H1 (cell line): ENCODE results near the gene DISP1. TPM values are rescaled to one million over a fixed set of nuclear protein-coding genes. Genes with fewer than 3 reads are reported as not detected.

ENCODE experiments used
- CTCF ChIA-PET: fragments of 300-600 bp; sonication (Branson Sonifier 250); formaldehyde crosslinking; loops from one replicate; lab custom pipeline; 2021; ENCODE audit not compliant: partially characterized antibody; lab: Charles Lee
- POLR2A ChIA-PET: fragments of 300-600 bp; sonication (Branson Sonifier 250); formaldehyde crosslinking; loops from one replicate; lab custom pipeline; 2021; ENCODE audit warnings: inconsistent platforms; ENCODE audit not compliant: partially characterized antibody; lab: Charles Lee
- DNase-seq, 2 experiments: peaks; one replicate each; pipeline versions ENCODE4 v3.0.0 to v3.0.0-alpha.2; 2010 to 2022; ENCODE audit warnings: low spot score in 2 of 2, low read depth in 1 of 2, mixed read lengths in 1 of 2
- FAIRE-seq: peaks from 2 replicates; lab custom pipeline; 2011; peaks lifted over from hg19 to GRCh38; lab: Jason Lieb, UNC
- H2AFZ ChIP-seq: 2 replicates; pipeline ENCODE4 v1.8.1; 2012; ENCODE audit warnings: low read length, inconsistent platforms
- H2AK5ac ChIP-seq: 2 replicates; pipeline ENCODE4 v1.6.1; 2013; ENCODE audit warnings: low read depth, low read length
- H2BK120ac ChIP-seq: replicated peaks from 2 replicates; pipeline ENCODE3; 2013; ENCODE audit warnings: low read depth, low read length, inconsistent platforms
- H2BK12ac ChIP-seq: 2 replicates; pipeline ENCODE4 v1.6.1; 2013; ENCODE audit warnings: low read depth, low read length
- H2BK15ac ChIP-seq: 2 replicates; pipeline ENCODE4 v1.6.1; 2013; ENCODE audit warnings: low read length
- H2BK20ac ChIP-seq: 2 replicates; pipeline ENCODE4 v1.6.1; 2013; ENCODE audit warnings: low read length
- H2BK5ac ChIP-seq: 2 replicates; pipeline ENCODE4 v1.6.1; 2013; ENCODE audit warnings: low read depth, low read length
- H3K14ac ChIP-seq: 2 replicates; pipeline ENCODE4 v1.6.1; 2013; ENCODE audit warnings: inconsistent platforms; ENCODE audit not compliant: insufficient read length
- H3K18ac ChIP-seq: 2 replicates; pipeline ENCODE4 v1.6.1; 2013; ENCODE audit warnings: low read length; ENCODE audit errors: extremely low read depth
- H3K23ac ChIP-seq: 2 replicates; pipeline ENCODE4 v1.6.1; 2013; ENCODE audit warnings: inconsistent platforms; ENCODE audit not compliant: insufficient read length
- H3K23me2 ChIP-seq: 2 replicates; pipeline ENCODE4 v1.6.1; 2013; ENCODE audit warnings: low read depth, low read length
- H3K27ac ChIP-seq: 2 replicates; pipeline ENCODE4 v1.6.1; 2011; ENCODE audit warnings: low read depth, low read length, inconsistent platforms
- H3K27me3 ChIP-seq, 4 experiments: replicated peaks in 1 of 4; 1 replicate in 1 of 4; 2 replicates in 3 of 4; pipeline versions ENCODE4 v1.6.1 to v1.8.1; 2011 to 2013; ENCODE audit warnings: low read length in 3 of 4, mild to moderate bottlenecking in 3 of 4, inconsistent platforms in 2 of 4, mixed read lengths in 2 of 4, moderate library complexity in 1 of 4; ENCODE audit not compliant: control insufficient read depth in 3 of 4, insufficient read depth in 3 of 4; ENCODE audit errors: extremely low read depth in 1 of 4
- H3K36me3 ChIP-seq, 4 experiments: 2 replicates each; pipeline versions ENCODE4 v1.6.1 to v1.8.1; 2011 to 2013; ENCODE audit warnings: mild to moderate bottlenecking in 4 of 4, low read length in 3 of 4, moderate library complexity in 2 of 4, control low read depth in 1 of 4, inconsistent platforms in 1 of 4; ENCODE audit not compliant: insufficient read depth in 4 of 4, control insufficient read depth in 2 of 4
- H3K4ac ChIP-seq: replicated peaks from 2 replicates; pipeline ENCODE3; 2013; ENCODE audit warnings: low read length, low read depth, mixed read lengths, inconsistent platforms; ENCODE audit not compliant: insufficient read length
- H3K4me1 ChIP-seq, 4 experiments: replicated peaks in 1 of 4; 1 replicate in 1 of 4; 2 replicates in 3 of 4; pipeline versions ENCODE4 v1.6.1 to v1.8.1; 2011 to 2013; ENCODE audit warnings: low read length in 3 of 4, inconsistent platforms in 2 of 4, mixed read lengths in 1 of 4; ENCODE audit not compliant: insufficient read depth in 4 of 4, control insufficient read depth in 3 of 4
- H3K4me2 ChIP-seq, 2 experiments: 2 replicates each; pipeline versions ENCODE4 v1.6.1 to v1.8.1; 2011 to 2013; ENCODE audit warnings: low read depth in 2 of 2, low read length in 2 of 2, control low read depth in 1 of 2, inconsistent platforms in 1 of 2, mild to moderate bottlenecking in 1 of 2; ENCODE audit not compliant: insufficient read depth in 1 of 2
- H3K4me3 ChIP-seq, 4 experiments: fragments of 200-600, 300-600 bp in 1 of 4; sonication (generic), shearing (Covaris generic), sonication (Bioruptor Twin) in 1 of 4; 2 replicates each; pipeline versions ENCODE4 v1.5.1 to v1.8.1; 2011 to 2016; ENCODE audit warnings: low read length in 4 of 4, low read depth in 3 of 4, control low read depth in 2 of 4, inconsistent platforms in 2 of 4, mild to moderate bottlenecking in 2 of 4, mixed read lengths in 1 of 4, moderate library complexity in 1 of 4; ENCODE audit not compliant: insufficient read depth in 2 of 4; ENCODE audit errors: extremely low read depth in 1 of 4
- H3K56ac ChIP-seq: replicated peaks from 2 replicates; pipeline ENCODE3; 2013; ENCODE audit warnings: low read depth, mild to moderate bottlenecking, mixed read lengths, low read length, inconsistent platforms; ENCODE audit not compliant: insufficient read length
- H3K79me1 ChIP-seq: 2 replicates; pipeline ENCODE4 v1.6.1; 2013; ENCODE audit warnings: low read depth, low read length, control low read depth
- H3K79me2 ChIP-seq, 2 experiments: 2 replicates each; pipeline versions ENCODE4 v1.6.1 to v1.8.1; 2012 to 2013; ENCODE audit warnings: low read length in 2 of 2, mild to moderate bottlenecking in 2 of 2, inconsistent platforms in 1 of 2; ENCODE audit not compliant: insufficient read depth in 2 of 2, control insufficient read depth in 1 of 2
- H3K9ac ChIP-seq, 4 experiments: replicated peaks in 1 of 4; 1 replicate in 1 of 4; 2 replicates in 3 of 4; pipeline versions ENCODE4 v1.6.1 to v1.8.1; 2011 to 2013; ENCODE audit warnings: low read depth in 3 of 4, low read length in 3 of 4, control low read depth in 2 of 4, mild to moderate bottlenecking in 2 of 4, moderate library complexity in 2 of 4, inconsistent platforms in 1 of 4; ENCODE audit errors: extremely low read depth in 1 of 4
- H3K9me3 ChIP-seq, 2 experiments: 2 replicates each; pipeline versions ENCODE4 v1.6.1 to v1.8.1; 2012 to 2013; ENCODE audit warnings: mild to moderate bottlenecking in 2 of 2, moderate library complexity in 2 of 2, control low read depth in 1 of 2, inconsistent platforms in 1 of 2, low read depth in 1 of 2, low read length in 1 of 2, mixed read lengths in 1 of 2; ENCODE audit not compliant: insufficient read depth in 2 of 2
- H4K20me1 ChIP-seq, 2 experiments: replicated peaks in 1 of 2; 2 replicates each; pipeline versions ENCODE3 to v1.8.1; 2011 to 2013; ENCODE audit warnings: inconsistent platforms in 2 of 2, low read length in 2 of 2, mild to moderate bottlenecking in 1 of 2; ENCODE audit not compliant: insufficient read depth in 2 of 2, control insufficient read depth in 1 of 2
- H4K5ac ChIP-seq: 2 replicates; pipeline ENCODE4 v1.6.1; 2013; ENCODE audit warnings: low read length, low read depth, mixed read lengths, inconsistent platforms; ENCODE audit not compliant: insufficient read length
- H4K8ac ChIP-seq: 2 replicates; pipeline ENCODE4 v1.8.0; 2013; ENCODE audit warnings: mild to moderate bottlenecking, moderate library complexity, low read length, inconsistent platforms; ENCODE audit not compliant: insufficient read depth; ENCODE audit errors: extremely low read depth
- H4K91ac ChIP-seq: replicated peaks from 2 replicates; pipeline ENCODE3; 2013; ENCODE audit warnings: low read length, mixed read lengths, inconsistent platforms; ENCODE audit not compliant: insufficient read length
- ASH2L ChIP-seq: fragments of 200-600, 300-600 bp; sonication (generic); IDR thresholded peaks from one replicate; pipeline ENCODE4 v1.7.1; 2017; ENCODE audit warnings: low read length
- FOSL1 ChIP-seq: IDR thresholded peaks from 2 replicates; pipeline ENCODE4 v1.6.1; 2011; ENCODE audit warnings: mild to moderate bottlenecking, low read depth, low read length, moderate library complexity; ENCODE audit not compliant: insufficient read depth
- HDAC2 ChIP-seq, 2 experiments: fragments of 300-600 bp in 1 of 2; sonication (generic) in 1 of 2; IDR thresholded peaks; 2 replicates each; pipeline ENCODE4 v1.6.1; 2011 to 2012; ENCODE audit warnings: low read depth in 2 of 2, low read length in 2 of 2, mild to moderate bottlenecking in 2 of 2, moderate library complexity in 2 of 2, borderline replicate concordance in 1 of 2, inconsistent platforms in 1 of 2
- KDM1A ChIP-seq: fragments of 200-600, 300-600 bp; sonication (generic); IDR thresholded peaks from 2 replicates; pipeline ENCODE4 v1.7.1; 2016; ENCODE audit warnings: mild to moderate bottlenecking, low read length, borderline replicate concordance
- KDM4A ChIP-seq: IDR thresholded peaks from one replicate; pipeline ENCODE4 v1.7.1; 2012; ENCODE audit warnings: low read depth, mild to moderate bottlenecking, moderate library complexity, low read length, inconsistent platforms; ENCODE audit not compliant: severe bottlenecking
- KDM5A ChIP-seq: fragments of 200-600 bp; IDR thresholded peaks from 2 replicates; pipeline ENCODE4 v1.7.1; 2012; ENCODE audit warnings: mild to moderate bottlenecking, low read length, inconsistent platforms, mixed read lengths
- MAX ChIP-seq: IDR thresholded peaks from 2 replicates; pipeline ENCODE4 v1.6.1; 2012; ENCODE audit warnings: inconsistent platforms
- POLR2A ChIP-seq, 2 experiments: IDR thresholded peaks; 1 replicate in 1 of 2; 2 replicates in 1 of 2; pipeline ENCODE4 v1.6.1; 2011; ENCODE audit warnings: low read depth in 2 of 2, low read length in 2 of 2, mild to moderate bottlenecking in 2 of 2; ENCODE audit errors: control extremely low read depth in 1 of 2
- RAD21 ChIP-seq, 2 experiments: IDR thresholded peaks in 1 of 2; conservative IDR thresholded peaks in 1 of 2; 2 replicates each; pipeline ENCODE4 v1.6.1; 2011; ENCODE audit warnings: low read depth in 2 of 2, low read length in 2 of 2, improper control_type of control experiment in 1 of 2, inconsistent platforms in 1 of 2, mild to moderate bottlenecking in 1 of 2, moderate library complexity in 1 of 2
- RBBP5 ChIP-seq: IDR thresholded peaks from 2 replicates; pipeline ENCODE4 v1.7.1; 2012; ENCODE audit warnings: low read depth, mild to moderate bottlenecking, inconsistent platforms, low read length, moderate library complexity, borderline replicate concordance
- SP1 ChIP-seq: IDR thresholded peaks from 2 replicates; pipeline ENCODE4 v1.6.1; 2011; ENCODE audit warnings: low read depth, low read length
- TAF7 ChIP-seq: optimal IDR thresholded peaks from 2 replicates; pipeline ENCODE3; 2011; ENCODE audit warnings: low read depth, mild to moderate bottlenecking, inconsistent platforms, low read length, moderate library complexity, borderline replicate concordance
- TBP ChIP-seq: IDR thresholded peaks from 2 replicates; pipeline ENCODE4 v1.6.1; 2011; ENCODE audit warnings: low read depth, low read length, improper control_type of control experiment
- TEAD4 ChIP-seq: IDR thresholded peaks from 2 replicates; pipeline ENCODE4 v1.6.1; 2012; ENCODE audit warnings: low read depth, low read length, inconsistent platforms, mixed read lengths
- WGBS, 2 experiments: shearing (Covaris generic) in 1 of 2; methylation state at CpG; one replicate each; pipeline versions ENCODE4 v1.1.6 to v1.1.7; 2013 to 2015; ENCODE audit warnings: low lambda C conversion rate in 2 of 2, mixed read lengths in 2 of 2, inconsistent platforms in 1 of 2, low coverage in 1 of 2, missing lambda C conversion rate in 1 of 2; ENCODE audit not compliant: insufficient replicate concordance in 2 of 2, insufficient coverage in 1 of 2, insufficient read length in 1 of 2; ENCODE audit errors: extremely low coverage in 1 of 2, missing lambda C conversion rate in 1 of 2; 5-methylcytosine and 5-hydroxymethylcytosine counted together
- polyA plus RNA-seq, 7 experiments: library from polyadenylated mRNA; depleted of rRNA in 3 of 7; stranded (reverse) in 5 of 7; unstranded in 2 of 7; fragments of >200 nt in 5 of 7; fragments of 200-250 nt in 2 of 7; gene quantifications; 1 replicate in 5 of 7; 2 replicates in 1 of 7; 4 replicates in 1 of 7; pipeline versions ENCODE4 v1.2.1 to v1.2.3, GENCODE V29; 2011 to 2013; ENCODE audit warnings: missing spikeins in 2 of 7, mixed read lengths in 2 of 7
- total RNA-seq: library from RNA; stranded (reverse); fragmentation: NEBNext Ultra II Directional; extraction: Animal tissue kit (Norgen Biotek cat#: 25700); gene quantifications from 2 replicates; pipeline ENCODE4 v1.2.1, GENCODE V29; 2021

The DISP1 gene
- total and polyA plus RNA-seq, 2 of the 8 experiments (the other 6 are each of a cell fraction or from before 2014, with no cell fraction given) = 4.1 to 6.1 TPM

- H3K18ac ChIP-seq = no peak overlapping the region
- ChIA-PET POLR2A (interaction anchor here (2.2 kb wide), 1 partner anchor 201 kb away, joined by 7 read pairs; no protein-coding TSS in a partner anchor), CTCF (interaction anchor here (0.7 to 1.6 kb wide), 2 partner anchors 9 to 186 kb away, joined by 4 to 5 read pairs; no protein-coding TSS in a partner anchor)
- H3K4me1 ChIP-seq = peaks cover 0 to 4% (median 0%) of the 10 kb centered on the region in 4 experiments; a peak in 2 of 7 replicates
- H3K4me3 ChIP-seq = no peak overlapping the region
- 0 out of 7 replicates have a peak, but pooled peaks cover 0 to 4% (median 2%) of the 10 kb centered on the region in 4 experiments for H3K27me3 ChIP-seq
- DNase-seq (no peak), FAIRE-seq (no peak)
- H3K23me2 ChIP-seq = peaks cover 7% of the 10 kb centered on the region
- H3K27ac ChIP-seq = no peak overlapping the region
- no peak overlapping the region for H2AK5ac ChIP-seq
- H4K20me1 ChIP-seq = no peaks in the 10 kb centered on the region
- H3K14ac ChIP-seq = no peak overlapping the region
- no peak overlapping the region for H4K5ac ChIP-seq
- H3K9me3 ChIP-seq = no peaks in the 10 kb centered on the region
- no peak overlapping the region for H2BK20ac ChIP-seq
- H2BK12ac ChIP-seq = no peak overlapping the region
- no peaks in the 10 kb centered on the region for H3K36me3 ChIP-seq
- H3K9ac ChIP-seq = no peak overlapping the region
- no peak overlapping the region for H2BK120ac ChIP-seq
- H3K79me1 ChIP-seq = no peaks in the 10 kb centered on the region; the same call in 1 of the 2 replicates
- H3K56ac ChIP-seq = no peak overlapping the region
- no peak overlapping the region for H3K23ac ChIP-seq
- no peak overlapping the region for H2BK5ac ChIP-seq
- no peak overlapping the region for H4K91ac ChIP-seq
- no peak overlapping the region for H3K4me2 ChIP-seq
- WGBS, 2 experiments = 94% methylated on average over 1 of the region's 1 CpG; no CpG with 5 or more reads in 1 of the 2 experiments
- no peak overlapping the region for H2BK15ac ChIP-seq
- H4K8ac ChIP-seq = no peak overlapping the region
- no peak overlapping the region for H2AFZ ChIP-seq
- peaks cover 0 to 55% of the 10 kb centered on the region in 2 experiments; a peak in 2 of 4 replicates for H3K79me2 ChIP-seq
- no peak overlapping the region for H3K4ac ChIP-seq
- TF ChIP-seq HDAC2 (IDR thresholded peaks at IDR 0.05; ENCODE audit: borderline replicate concordance in 1 of 2, low read depth in 2 of 2, low read length in 2 of 2) (no peak), SP1 (no peak), ASH2L (no peak), RAD21 (IDR thresholded peaks at IDR 0.05 in 1 of 2, conservative IDR thresholded peaks at IDR 0.05 in 1 of 2; ENCODE audit: low read depth in 2 of 2, low read length in 2 of 2) (no peak), TAF7 (no peak), MAX (no peak), FOSL1 (no peak), TBP (no peak), KDM1A (no peak), KDM5A (no peak), POLR2A (IDR thresholded peaks at IDR 0.05; ENCODE audit: control extremely low read depth in 1 of 2, low read depth in 2 of 2, low read length in 2 of 2) (no peak), RBBP5 (no peak), KDM4A (no peak), TEAD4 (no peak)
These were observed 2.7 kb downstream of the DISP1 start for GRCh38 chr1:222817529-222817928.
